ENCODE results near the gene HNRNPA1.
"Not testable (repeated sequence)": the region's sequence is repeated elsewhere in the genome, so short reads cannot be mapped to it uniquely, and the experiment has no call there.

Gene HNRNPA1

GRCh38 chr12:54299515-54300224, 19.1 kb downstream of the HNRNPA1 start:
- DNase-seq, result no peak

DNA sequence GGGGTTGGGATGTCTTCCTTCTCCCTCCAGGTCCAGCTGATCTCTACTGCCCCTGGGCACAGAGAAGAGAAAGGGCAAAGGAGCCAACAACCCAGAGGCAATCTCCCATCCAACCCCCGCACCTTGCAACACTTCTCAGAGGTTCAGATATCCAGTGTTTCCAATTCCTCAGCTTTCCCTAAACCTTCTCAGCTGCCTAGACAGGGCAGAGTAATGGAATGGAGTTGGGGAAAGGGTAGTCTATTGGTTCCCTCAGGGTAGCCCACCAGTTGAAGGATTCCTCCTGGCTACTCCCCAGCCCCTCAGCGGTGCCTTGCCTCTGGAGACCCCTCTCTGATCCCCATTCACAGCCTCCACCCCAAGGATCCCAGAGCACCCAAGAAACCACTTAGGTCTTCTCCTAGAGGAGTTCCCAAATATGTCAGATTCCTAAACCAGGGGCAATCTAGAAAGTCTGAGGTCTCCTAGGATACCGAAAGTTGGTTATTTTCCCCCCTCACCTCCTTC, 19.8 kb downstream of the HNRNPA1 start:
- DNase-seq, result no peak

GRCh38 chr12:54300732-54301427, 20.4 kb downstream of the HNRNPA1 start, which contains the start of gene NFE2:
Gene NFE2, minus strand, starts transcription at chr12:54301015. Its CDS starts 5,767 bp downstream, at chr12:54295248.
- peak; percentile 59 to 75 (median 65) for DNase-seq

DNA sequence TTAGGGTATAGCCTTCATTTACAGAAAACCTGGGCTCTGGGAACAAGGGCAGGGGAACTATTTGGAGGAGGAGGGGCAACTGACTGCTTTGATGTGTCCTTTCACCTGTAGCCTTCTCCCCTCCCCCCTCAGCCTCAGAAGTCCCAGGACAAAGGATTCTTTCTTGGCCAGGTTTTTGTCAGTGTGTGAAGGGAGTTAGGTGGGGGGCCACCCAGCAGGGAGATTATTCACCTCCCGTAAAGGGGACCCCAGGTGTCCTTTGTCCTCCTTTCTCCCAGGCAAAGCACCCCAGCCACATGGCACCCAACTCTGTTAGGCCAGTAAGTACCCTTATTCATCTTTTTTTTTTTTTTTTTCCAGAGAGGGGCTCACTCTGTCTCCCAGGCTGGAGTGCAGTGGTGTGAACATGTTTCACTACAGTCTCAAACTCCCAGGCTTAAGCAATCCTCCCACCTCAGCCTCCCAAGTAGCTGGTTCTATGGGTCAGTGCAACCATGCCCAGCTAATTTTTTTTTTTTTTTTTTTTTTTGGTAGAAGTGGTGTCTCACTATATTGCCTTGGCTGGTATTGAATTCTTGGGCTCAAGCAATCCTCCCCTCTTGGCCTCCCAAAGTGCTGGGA, 21.0 kb downstream of the HNRNPA1 start:
- peak; percentile 56 to 67 (median 58) for DNase-seq

GRCh38 chr12:54303640-54304039, 23.1 kb downstream of the HNRNPA1 start:
- no peak for DNase-seq

DNA sequence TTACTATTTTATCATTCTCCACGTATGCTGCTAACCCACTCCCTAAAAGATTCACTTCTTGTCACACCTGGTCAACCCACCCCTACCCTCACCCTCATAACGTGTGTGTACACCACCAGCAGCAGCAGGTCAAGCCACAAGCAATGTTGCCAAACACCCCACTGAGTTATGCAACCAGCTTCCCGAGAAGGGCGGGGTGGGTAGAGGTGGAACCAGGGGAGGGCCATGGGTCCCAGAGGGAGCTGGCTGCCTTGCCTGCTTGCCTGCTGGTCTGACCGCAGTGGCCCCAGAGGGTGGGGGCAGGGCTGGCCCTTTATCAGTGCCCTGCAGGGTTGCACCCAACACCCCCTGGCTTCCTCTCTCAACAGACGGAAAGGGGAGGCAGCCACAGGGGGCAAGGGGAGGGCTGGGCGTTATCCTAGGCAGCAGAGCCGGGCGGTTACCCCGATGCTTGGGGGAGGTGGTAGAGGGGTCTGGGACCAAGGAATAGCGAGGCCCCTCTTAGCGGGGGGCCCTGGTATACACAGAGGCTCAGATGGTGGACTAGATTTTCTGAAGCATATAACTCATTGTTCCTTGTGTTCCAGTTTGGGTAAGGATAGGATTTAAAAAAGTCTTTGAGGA, 23.8 kb downstream of the HNRNPA1 start:
- peak; percentile 64 to 76 (median 73) for DNase-seq

GRCh38 chr12:54306925-54307741, 26.6 kb downstream of the HNRNPA1 start:
- peak; percentile 68 to 78 (median 78) for DNase-seq

DNA sequence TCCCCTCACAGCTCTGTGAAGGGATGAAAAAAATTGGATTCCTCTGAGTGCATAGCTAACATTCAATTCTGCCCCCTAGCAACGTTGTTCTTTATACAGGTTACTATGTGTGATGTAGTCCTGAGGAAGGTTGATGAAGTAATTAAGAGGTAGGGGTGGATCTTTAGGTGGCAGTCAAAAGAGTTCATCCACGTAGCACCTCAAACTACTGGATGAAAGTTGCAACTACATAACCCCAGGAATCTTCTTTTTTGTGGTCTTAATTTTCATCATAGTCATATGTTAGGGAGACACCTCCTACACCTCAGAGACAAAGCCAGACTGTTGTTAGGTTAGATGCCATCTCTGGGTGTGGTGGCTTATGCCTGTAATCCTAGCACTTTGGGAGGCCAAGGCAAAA, 30.5 kb downstream of the HNRNPA1 start:
- DNase-seq, result no peak

DNA sequence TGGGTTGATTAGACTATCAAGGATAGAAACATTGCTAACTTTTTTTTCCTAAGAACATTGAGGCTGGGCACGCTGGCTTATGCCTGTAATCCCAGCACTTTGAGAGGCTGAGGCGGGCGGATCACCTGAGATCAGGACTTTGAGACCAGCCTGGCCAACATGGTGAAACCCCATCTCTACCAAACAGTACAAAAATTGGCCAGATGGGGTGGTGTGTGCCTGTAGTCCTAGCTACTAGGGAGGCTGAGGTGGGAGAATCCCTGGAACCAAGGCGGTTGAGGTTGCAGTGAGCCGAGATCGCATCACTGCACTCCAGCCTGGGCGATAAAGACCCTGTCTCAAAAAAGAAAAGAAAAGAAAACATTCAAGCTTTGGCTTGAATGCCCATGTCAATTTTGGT, 31.8 kb downstream of the HNRNPA1 start:
- not testable (repeated sequence) for DNase-seq

GRCh38 chr12:54321363-54321762, 40.8 kb downstream of the HNRNPA1 start:
- DNase-seq, result no peak

GRCh38 chr12:54324617-54325441, 44.3 kb downstream of the HNRNPA1 start, which contains the start of gene COPZ1:
Gene COPZ1, plus strand, starts transcription at chr12:54325131. Its CDS starts 33 bp downstream, at chr12:54325164.
- peak; percentile 96 to 99 (median 99) for DNase-seq

- DNase-seq, result not testable (repeated sequence)
Observed at GRCh38 chr12:54325442-54326109, 45.0 kb downstream of the HNRNPA1 start.

GRCh38 chr12:54328595-54329337, 48.2 kb downstream of the HNRNPA1 start:
- DNase-seq, result peak in 2 of 3 donors; percentile 52 to 56

- DNase-seq, result no peak
Observed at GRCh38 chr12:54329759-54330158, 49.2 kb downstream of the HNRNPA1 start.

- no peak for DNase-seq
Observed at GRCh38 chr12:54330442-54330841, 49.9 kb downstream of the HNRNPA1 start.

- DNase-seq, result no peak
Observed at GRCh38 chr12:54331461-54331860, 50.9 kb downstream of the HNRNPA1 start.

DNA sequence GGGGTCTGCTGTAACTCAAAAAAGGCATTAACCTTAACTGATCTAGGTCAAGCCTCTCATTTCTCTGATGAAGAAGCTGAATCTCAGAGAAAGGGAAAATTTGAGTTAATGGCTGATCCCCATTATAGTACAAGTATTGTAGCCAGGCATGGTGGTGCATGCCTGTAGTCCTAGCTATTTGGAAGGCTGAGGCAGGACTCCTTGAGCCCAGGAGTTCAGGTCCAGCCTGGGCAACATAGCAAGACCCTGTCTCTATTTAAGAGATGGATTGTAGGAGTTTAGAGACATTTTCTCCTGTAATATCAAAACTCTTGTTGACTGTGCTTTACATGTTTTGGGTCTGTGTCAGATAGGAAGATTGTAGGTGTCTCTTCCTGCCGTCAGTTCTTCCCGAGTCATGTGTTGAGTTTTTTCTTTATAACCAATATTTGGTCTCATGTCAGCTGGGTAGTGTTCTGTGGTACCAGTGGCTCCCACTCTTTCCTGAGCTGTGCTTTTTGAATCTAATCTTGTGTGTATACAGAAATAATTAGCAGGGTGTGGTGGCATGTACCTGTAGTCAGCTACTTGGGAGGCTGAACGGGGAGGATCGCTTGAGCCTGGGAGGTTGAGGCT, 53.0 kb downstream of the HNRNPA1 start:
- DNase-seq, result no peak

Data from suppressor macrophage treated with lipopolysaccharide for 1 hour (primary cell).